ENCODE measurements around the gene FIBCD1.

GRCh38 chr9:130890124-130890523 is 48.9 kb downstream of the FIBCD1 start:
- no peak for TF ChIP-seq EGR1 (IDR thresholded peaks at IDR 0.05; ENCODE audit: borderline replicate concordance, low read depth, low read length)
- no peak for TF ChIP-seq CTCF (IDR thresholded peaks at IDR 0.05; ENCODE audit: control extremely low read depth in 1 of 3, insufficient read depth in 1 of 3, low read depth in 1 of 3, low read length in 3 of 3)
- TF ChIP-seq RAD21 (IDR thresholded peaks at IDR 0.05 in 1 of 2, conservative IDR thresholded peaks at IDR 0.05 in 1 of 2; ENCODE audit: low read depth in 2 of 2, low read length in 2 of 2): no peak
- no peak for TF ChIP-seq EP300 (IDR thresholded peaks at IDR 0.05; ENCODE audit: borderline replicate concordance in 1 of 2, low read depth in 2 of 2, low read length in 2 of 2)
- TF ChIP-seq TAF1 (IDR thresholded peaks at IDR 0.05; ENCODE audit: low read depth, low read length): no peak
- TF ChIP-seq ASH2L (IDR thresholded peaks at IDR 0.05; ENCODE audit: low read length): no peak
- no peak for TF ChIP-seq HDAC2 (IDR thresholded peaks at IDR 0.05; ENCODE audit: borderline replicate concordance in 1 of 2, low read depth in 2 of 2, low read length in 2 of 2)
- TF ChIP-seq SAP30 (IDR thresholded peaks at IDR 0.05; ENCODE audit: insufficient read depth, insufficient replicate concordance, low read length): no peak
- no peak for TF ChIP-seq EZH2 (IDR thresholded peaks at IDR 0.05; ENCODE audit: low read depth, low read length, severe bottlenecking)
